ENCODE data around the gene ADGRG1. TPM values are rescaled to one million over a fixed set of nuclear protein-coding genes. Genes with fewer than 3 reads are reported as not detected.

ADGRG1 gene
- total and polyA plus RNA-seq, 7 donors: 5.0 to 36.3 (median 7.7) TPM

DNA sequence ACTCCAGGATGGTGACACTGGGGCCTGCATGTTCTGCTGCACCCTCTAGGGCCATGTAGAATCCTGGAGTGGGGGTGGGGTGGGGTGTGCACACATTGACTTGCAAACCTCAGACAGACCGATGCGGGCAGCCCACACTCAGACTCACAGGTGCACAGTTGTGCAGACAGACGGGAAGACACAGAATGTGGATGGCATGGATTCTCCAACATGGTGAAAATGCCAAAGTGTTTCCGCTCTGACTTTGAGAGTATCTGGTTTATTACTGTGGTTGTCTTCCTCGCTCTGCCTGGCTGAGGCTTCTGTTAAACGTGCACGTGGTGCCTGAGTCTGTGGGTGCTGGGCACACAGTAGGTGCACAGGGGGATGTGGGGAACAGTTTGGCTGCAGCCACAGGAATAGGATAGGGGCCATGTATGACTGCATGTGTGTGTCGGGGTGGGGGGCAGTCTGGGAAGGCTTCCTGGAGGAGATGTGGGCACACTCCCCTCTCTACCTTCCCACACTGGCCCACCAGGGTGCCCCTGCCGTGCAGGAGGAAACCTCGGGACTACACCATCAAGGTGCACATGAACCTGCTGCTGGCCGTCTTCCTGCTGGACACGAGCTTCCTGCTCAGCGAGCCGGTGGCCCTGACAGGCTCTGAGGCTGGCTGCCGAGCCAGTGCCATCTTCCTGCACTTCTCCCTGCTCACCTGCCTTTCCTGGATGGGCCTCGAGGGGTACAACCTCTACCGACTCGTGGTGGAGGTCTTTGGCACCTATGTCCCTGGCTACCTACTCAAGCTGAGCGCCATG is 30.6 kb downstream of the ADGRG1 start:
- TF ChIP-seq POLR2AphosphoS5 (IDR thresholded peaks at IDR 0.05) (no peak), EP300 (IDR thresholded peaks at IDR 0.05) (no peak), POLR2A (IDR thresholded peaks at IDR 0.05) (no peak)
- TF ChIP-seq, protein P1, sequence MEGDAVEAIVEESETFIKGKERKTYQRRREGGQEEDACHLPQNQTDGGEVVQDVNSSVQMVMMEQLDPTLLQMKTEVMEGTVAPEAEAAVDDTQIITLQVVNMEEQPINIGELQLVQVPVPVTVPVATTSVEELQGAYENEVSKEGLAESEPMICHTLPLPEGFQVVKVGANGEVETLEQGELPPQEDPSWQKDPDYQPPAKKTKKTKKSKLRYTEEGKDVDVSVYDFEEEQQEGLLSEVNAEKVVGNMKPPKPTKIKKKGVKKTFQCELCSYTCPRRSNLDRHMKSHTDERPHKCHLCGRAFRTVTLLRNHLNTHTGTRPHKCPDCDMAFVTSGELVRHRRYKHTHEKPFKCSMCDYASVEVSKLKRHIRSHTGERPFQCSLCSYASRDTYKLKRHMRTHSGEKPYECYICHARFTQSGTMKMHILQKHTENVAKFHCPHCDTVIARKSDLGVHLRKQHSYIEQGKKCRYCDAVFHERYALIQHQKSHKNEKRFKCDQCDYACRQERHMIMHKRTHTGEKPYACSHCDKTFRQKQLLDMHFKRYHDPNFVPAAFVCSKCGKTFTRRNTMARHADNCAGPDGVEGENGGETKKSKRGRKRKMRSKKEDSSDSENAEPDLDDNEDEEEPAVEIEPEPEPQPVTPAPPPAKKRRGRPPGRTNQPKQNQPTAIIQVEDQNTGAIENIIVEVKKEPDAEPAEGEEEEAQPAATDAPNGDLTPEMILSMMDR (IDR thresholded peaks at IDR 0.05): no peak
- Histone ChIP-seq H3K4me3 (no peak overlapping the region), H3K9me3 (no peaks in the 10 kb centered on the region), H3K27me3 (no peaks in the 10 kb centered on the region), H3K36me3 (no peaks in the 10 kb centered on the region), H3K27ac (no peak overlapping the region), H3K4me1 (no peaks in the 10 kb centered on the region)
- WGBS, 2 donors: 85 to 87% methylated on average over 19 of the region's 19 CpGs
- intact Hi-C loops (cut with DNase I): no loop called here
- no peak for DNase-seq

GRCh38 chr16:57660715-57661463 is 32.5 kb downstream of the ADGRG1 start:
- 87 to 90% methylated on average over 11 of the region's 11 CpGs for WGBS, 2 donors
- Histone ChIP-seq H3K27ac (no peak overlapping the region), H3K4me3 (no peak overlapping the region), H3K36me3 (no peaks in the 10 kb centered on the region), H3K9me3 (no peaks in the 10 kb centered on the region), H3K27me3 (no peaks in the 10 kb centered on the region), H3K4me1 (no peaks in the 10 kb centered on the region)
- no peak for DNase-seq
- TF ChIP-seq POLR2AphosphoS5 (IDR thresholded peaks at IDR 0.05): no peak
- no peak for TF ChIP-seq EP300 (IDR thresholded peaks at IDR 0.05)
- TF ChIP-seq, protein P1 (IDR thresholded peaks at IDR 0.05): no peak
- TF ChIP-seq POLR2A (IDR thresholded peaks at IDR 0.05): no peak
- intact Hi-C loops (cut with DNase I): no loop called here

GRCh38 chr16:57661510-57661909 is 33.1 kb downstream of the ADGRG1 start:
- Histone ChIP-seq H3K27me3 (no peaks in the 10 kb centered on the region), H3K9me3 (no peaks in the 10 kb centered on the region), H3K4me1 (no peaks in the 10 kb centered on the region), H3K4me3 (no peak overlapping the region), H3K27ac (no peak overlapping the region), H3K36me3 (no peaks in the 10 kb centered on the region)
- TF ChIP-seq EP300 (IDR thresholded peaks at IDR 0.05): no peak
- no peak for TF ChIP-seq POLR2A (IDR thresholded peaks at IDR 0.05)
- TF ChIP-seq POLR2AphosphoS5 (IDR thresholded peaks at IDR 0.05): no peak
- TF ChIP-seq, protein P1 (IDR thresholded peaks at IDR 0.05): no peak
- 80 to 95% methylated on average over 7 of the region's 7 CpGs for WGBS, 2 donors
- intact Hi-C loops (cut with DNase I): no loop called here
- no peak for DNase-seq

DNA sequence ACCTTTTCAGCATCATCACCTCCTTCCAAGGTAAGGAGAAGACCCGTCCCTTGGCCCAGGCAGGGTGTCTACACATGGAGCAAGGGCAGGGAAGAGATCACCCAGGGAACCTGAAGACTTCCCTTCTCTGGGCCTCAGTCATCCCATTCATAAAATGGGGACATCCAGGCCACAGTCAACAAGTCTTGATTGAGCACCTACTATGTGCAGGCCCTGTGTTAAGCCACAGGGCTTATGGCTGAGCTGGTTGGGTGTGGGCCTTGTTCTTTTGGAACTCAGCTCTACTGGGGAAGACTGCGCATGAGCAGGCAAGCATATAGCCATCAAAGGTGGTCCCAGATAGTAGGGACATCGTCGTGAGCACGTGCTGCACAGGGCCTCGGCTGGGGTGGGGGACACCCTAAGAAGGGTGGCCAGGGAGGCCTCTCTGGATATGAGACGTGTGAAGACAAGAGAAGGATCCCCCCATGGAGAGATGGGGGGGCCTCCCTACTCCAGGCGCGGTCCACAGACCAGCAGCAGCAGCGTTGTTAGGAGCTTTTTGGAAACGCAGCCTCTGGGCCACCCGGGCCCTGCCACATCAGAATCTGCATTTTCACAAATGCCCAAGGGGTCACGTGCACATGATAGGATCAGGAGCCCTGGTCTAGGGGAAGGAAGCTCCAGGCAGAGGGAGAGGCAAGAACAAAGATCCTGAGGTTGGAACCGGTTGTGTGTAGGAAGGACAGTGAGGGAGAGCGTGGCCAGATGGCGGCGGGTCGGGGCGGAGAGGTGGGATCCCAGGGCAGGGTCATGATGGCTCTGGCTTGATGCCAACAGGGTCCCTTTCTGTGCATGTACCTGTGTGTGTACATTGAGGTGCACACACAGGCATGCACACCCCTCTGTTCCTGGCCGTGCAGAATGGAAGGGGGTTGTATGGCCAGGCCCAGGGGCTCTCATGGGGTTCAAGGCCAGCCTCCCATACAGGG is 33.8 kb downstream of the ADGRG1 start:
- Histone ChIP-seq H3K9me3 (no peaks in the 10 kb centered on the region), H3K4me1 (no peaks in the 10 kb centered on the region), H3K27ac (no peak overlapping the region), H3K4me3 (no peak overlapping the region), H3K36me3 (no peaks in the 10 kb centered on the region), H3K27me3 (no peaks in the 10 kb centered on the region)
- 88 to 90% methylated on average over 20 of the region's 20 CpGs for WGBS, 2 donors
- no peak for TF ChIP-seq EP300 (IDR thresholded peaks at IDR 0.05)
- intact Hi-C loops (cut with DNase I): no loop called here
- no peak for DNase-seq
